Panc1 (cell line): Measurements from ENCODE around the gene UPB1. TPM values are rescaled to one million over a fixed set of nuclear protein-coding genes. Genes with fewer than 3 reads are reported as not detected.

Source experiments
- ATAC-seq: fragments of 200-7000 bp; cut with Tn5 transposase; 2 replicates; pipeline ENCODE4 v1.9.1; 2020; ENCODE audit warnings: mild to moderate bottlenecking, moderate library complexity
- BruUV-seq: library from RNA; stranded (reverse); fragments of 400-500 nt; replicated peaks from 2 replicates; lab custom pipeline; 2021; lab: Mats Ljungman, UMichigan
- CTCF ChIA-PET: fragments of 300-600 bp; sonication (Branson Sonifier 250); formaldehyde crosslinking; loops from one replicate; lab custom pipeline; 2022; ENCODE audit warnings: antibody characterized with exemption; lab: Charles Lee
- POLR2A ChIA-PET: fragments of 300-600 bp; sonication (Branson Sonifier 250); formaldehyde crosslinking; loops from one replicate; lab custom pipeline; 2022; ENCODE audit warnings: antibody characterized with exemption; lab: Charles Lee
- DNase-seq: peaks from one replicate; pipeline ENCODE4 v3.0.0-alpha.2; 2010; ENCODE audit warnings: low read depth, low spot score
- H3K27ac ChIP-seq: 2 replicates; pipeline ENCODE4 v1.5.1; 2011; ENCODE audit warnings: mild to moderate bottlenecking, low read length, inconsistent platforms
- H3K27me3 ChIP-seq: fragments of 200-500 bp; sonication (Bioruptor generic); 2 replicates; pipeline ENCODE4 v1.6.0; 2014; ENCODE audit warnings: low read length, inconsistent platforms; ENCODE audit not compliant: control insufficient read depth, insufficient read depth
- H3K36me3 ChIP-seq: fragments of 200-500 bp; sonication (Bioruptor generic); 2 replicates; pipeline ENCODE4 v1.5.1; 2014; ENCODE audit warnings: inconsistent platforms, mild to moderate bottlenecking, low read length, moderate library complexity; ENCODE audit not compliant: control insufficient read depth, insufficient read depth
- H3K4me1 ChIP-seq: 2 replicates; pipeline ENCODE4 v1.5.1; 2011; ENCODE audit warnings: inconsistent platforms, mild to moderate bottlenecking, low read length, moderate library complexity; ENCODE audit not compliant: control insufficient read depth, insufficient read depth
- H3K4me3 ChIP-seq, 2 experiments: 2 replicates each; pipeline ENCODE4 v1.5.1; 2011 to 2012; ENCODE audit warnings: low read depth in 2 of 2, low read length in 2 of 2, mild to moderate bottlenecking in 2 of 2, inconsistent platforms in 1 of 2, moderate library complexity in 1 of 2
- H3K9me3 ChIP-seq: fragments of 200-500 bp; sonication (Bioruptor generic); 2 replicates; pipeline ENCODE4 v1.5.1; 2014; ENCODE audit warnings: low read depth, mild to moderate bottlenecking, inconsistent platforms, low read length, moderate library complexity; ENCODE audit not compliant: control insufficient read depth, insufficient read depth
- CTCF ChIP-seq: fragments of 450-650 bp; IDR thresholded peaks from 2 replicates; pipeline ENCODE4 v1.5.1; 2017; ENCODE audit warnings: mild to moderate bottlenecking
- POLR2AphosphoS5 ChIP-seq: IDR thresholded peaks from 2 replicates; pipeline ENCODE4 v1.6.1; 2012; ENCODE audit warnings: mild to moderate bottlenecking, low read depth, low read length, moderate library complexity
- REST ChIP-seq, 2 experiments: IDR thresholded peaks; 2 replicates each; pipeline ENCODE4 v1.6.1; 2011 to 2012; ENCODE audit warnings: low read depth in 2 of 2, control low read depth in 1 of 2, low read length in 1 of 2, mild to moderate bottlenecking in 1 of 2, moderate library complexity in 1 of 2; ENCODE audit not compliant: insufficient read depth in 1 of 2
- SIN3A ChIP-seq: IDR thresholded peaks from 2 replicates; pipeline ENCODE4 v1.6.1; 2012; ENCODE audit warnings: low read depth, mild to moderate bottlenecking, low read length, moderate library complexity, borderline replicate concordance; ENCODE audit not compliant: insufficient read depth
- TCF7L2 ChIP-seq: IDR thresholded peaks from 2 replicates; pipeline ENCODE4 v1.6.1; 2011; ENCODE audit warnings: mild to moderate bottlenecking, low read depth, low read length, inconsistent platforms
- in situ Hi-C: cut with HindIII; loops from 2 replicates; pipeline ENCODE4 v1.10.0; 2016; ENCODE audit warnings: low sequenced_read_pairs, low pct_unique_long_range_greater_than_20kb
- intact Hi-C: fragments of 100-400 bp; cut with micrococcal nuclease; formaldehyde crosslinking; loops from one replicate; pipeline ENCODE4 v1.10.0; 2022; ENCODE audit not compliant: unreplicated experiment
- total RNA-seq: library from RNA; stranded (reverse); gene quantifications from one replicate; pipeline ENCODE4 v1.2.1, GENCODE V29; 2021; ENCODE audit not compliant: unreplicated experiment

UPB1 gene
- total RNA-seq, 1 experiment from 2014 or later: 0.10 TPM

GRCh38 chr22:24474221-24474620 is 20.9 kb upstream of the UPB1 start:
- intact Hi-C loops (no loop called here), in situ Hi-C loops (no loop called here)
- Histone ChIP-seq H3K9me3 (no peaks in the 10 kb centered on the region), H3K27me3 (no peaks in the 10 kb centered on the region), H3K4me1 (no peaks in the 10 kb centered on the region; the same call in 1 of the 2 replicates), H3K4me3 (no peak overlapping the region), H3K36me3 (no peaks in the 10 kb centered on the region), H3K27ac (peak overlapping the region; percentile 63; the same call in 1 of the 2 replicates)
- ATAC-seq (peak; percentile 92), DNase-seq (no peak)
- TF ChIP-seq TCF7L2 (no peak), POLR2AphosphoS5 (no peak), SIN3A (no peak), CTCF (no peak), REST (IDR thresholded peaks at IDR 0.05; ENCODE audit: insufficient read depth in 1 of 2, low read depth in 2 of 2, low read length in 1 of 2) (no peak)
- CTCF ChIA-PET: interaction anchor here (0.6 to 0.8 kb wide), 2 partner anchors 49 to 346 kb away, joined by 3 to 4 read pairs; no protein-coding TSS in a partner anchor
- POLR2A ChIA-PET: no interaction called here
- BruUV-seq: no TSS peak

- CTCF ChIA-PET: interaction anchor here (0.6 to 0.8 kb wide), 2 partner anchors 49 to 346 kb away, joined by 3 to 4 read pairs; no protein-coding TSS in a partner anchor
- no peak for DNase-seq
- H3K9me3 ChIP-seq: no peaks in the 10 kb centered on the region
- H3K4me3 ChIP-seq: no peak overlapping the region
- H3K36me3 ChIP-seq: no peaks in the 10 kb centered on the region
- peak overlapping the region; percentile 54; the same call in 1 of the 2 replicates for H3K27ac ChIP-seq
- TF ChIP-seq REST (IDR thresholded peaks at IDR 0.05; ENCODE audit: insufficient read depth in 1 of 2, low read depth in 2 of 2, low read length in 1 of 2): no peak
- no peak for TF ChIP-seq CTCF
- no peak for TF ChIP-seq SIN3A
- TF ChIP-seq POLR2AphosphoS5: no peak
- no peak for TF ChIP-seq TCF7L2
- in situ Hi-C loops (no loop called here), intact Hi-C loops (no loop called here)
- peak; percentile 66 for ATAC-seq
- no peaks in the 10 kb centered on the region; the same call in 1 of the 2 replicates for H3K4me1 ChIP-seq
- no peaks in the 10 kb centered on the region for H3K27me3 ChIP-seq
- POLR2A ChIA-PET: no interaction called here
- BruUV-seq: no TSS peak
Observed at GRCh38 chr22:24474649-24475255, 20.4 kb upstream of the UPB1 start.
